Fibroblast of lung (primary cell): ENCODE data around the gene SS18. TPM values are rescaled to one million over a fixed set of nuclear protein-coding genes. Genes with fewer than 3 reads are reported as not detected.

ENCODE experiments used
- DNase-seq, 2 donors: peaks; one replicate each; pipeline versions ENCODE4 v3.0.0 to v3.0.0-alpha.2; 2010; ENCODE audit warnings: low read depth in 2 of 2
- H2AFZ ChIP-seq: 2 replicates; pipeline ENCODE4 v1.5.1; 2012; ENCODE audit warnings: low read length, control low read depth, inconsistent platforms
- H3K27ac ChIP-seq: 2 replicates; pipeline ENCODE4 v1.5.1; 2011; ENCODE audit warnings: low read length, control low read depth; ENCODE audit not compliant: insufficient read depth
- H3K27me3 ChIP-seq: 2 replicates; pipeline ENCODE4 v1.5.1; 2011; ENCODE audit warnings: mild to moderate bottlenecking, low read length; ENCODE audit not compliant: control insufficient read depth, insufficient read depth
- H3K36me3 ChIP-seq: 2 replicates; pipeline ENCODE4 v1.5.1; 2011; ENCODE audit warnings: low read length; ENCODE audit not compliant: control insufficient read depth, insufficient read depth
- H3K4me1 ChIP-seq: 2 replicates; pipeline ENCODE4 v1.5.1; 2011; ENCODE audit warnings: low read length; ENCODE audit not compliant: control insufficient read depth, insufficient read depth; ENCODE audit errors: extremely low read depth
- H3K4me2 ChIP-seq: 2 replicates; pipeline ENCODE4 v1.5.1; 2011; ENCODE audit warnings: low read length, control low read depth; ENCODE audit not compliant: insufficient read depth; ENCODE audit errors: extremely low read depth
- H3K4me3 ChIP-seq, 4 experiments: fragments of 200-600 bp in 1 of 4; sonication (generic) in 1 of 4; replicated peaks in 1 of 4; 2 replicates each; pipeline ENCODE4 v1.5.1; 2011 to 2016; ENCODE audit warnings: low read length in 4 of 4, low read depth in 3 of 4, mild to moderate bottlenecking in 3 of 4, control low read depth in 2 of 4, inconsistent platforms in 1 of 4, mixed read lengths in 1 of 4; ENCODE audit not compliant: insufficient read depth in 1 of 4; ENCODE audit errors: control extremely low read depth in 1 of 4
- H3K79me2 ChIP-seq: 2 replicates; pipeline ENCODE4 v1.5.1; 2012; ENCODE audit warnings: mild to moderate bottlenecking, low read length, inconsistent platforms; ENCODE audit not compliant: control insufficient read depth, insufficient read depth
- H3K9ac ChIP-seq: 2 replicates; pipeline ENCODE4 v1.5.1; 2011; ENCODE audit warnings: mild to moderate bottlenecking, low read length, control low read depth; ENCODE audit not compliant: insufficient read depth
- H3K9me3 ChIP-seq: 2 replicates; pipeline ENCODE4 v1.5.1; 2012; ENCODE audit warnings: low read depth, low read length; ENCODE audit not compliant: control insufficient read depth, insufficient read depth
- H4K20me1 ChIP-seq: 2 replicates; pipeline ENCODE4 v1.5.1; 2011; ENCODE audit warnings: low read length; ENCODE audit not compliant: control insufficient read depth, insufficient read depth; ENCODE audit errors: extremely low read depth
- EZH2 ChIP-seq: IDR thresholded peaks from 2 replicates; pipeline ENCODE4 v1.5.1; 2012; ENCODE audit warnings: low read length, control low read depth, mild to moderate bottlenecking; ENCODE audit errors: missing control alignments
- polyA plus RNA-seq, 2 donors: library from polyadenylated mRNA; depleted of rRNA in 1 of 2; stranded (reverse) in 1 of 2; unstranded in 1 of 2; fragments of >200 nt; gene quantifications; 2 replicates each; pipeline ENCODE4 v1.2.1, GENCODE V29; 2011 to 2012; ENCODE audit warnings: missing spikeins in 1 of 2
- total RNA-seq: library from RNA; depleted of rRNA; stranded (reverse); fragments of >200 nt; gene quantifications from 2 replicates; pipeline ENCODE4 v1.2.1, GENCODE V29; 2014
- TF ChIP-seq, protein P1 (sequence below), 2 donors: IDR thresholded peaks in 1 of 2; conservative IDR thresholded peaks in 1 of 2; 1 replicate in 1 of 2; 2 replicates in 1 of 2; pipeline ENCODE4 v1.5.1; 2011 to 2012; ENCODE audit warnings: low read length in 2 of 2, control low read depth in 1 of 2, inconsistent platforms in 1 of 2, low read depth in 1 of 2, mild to moderate bottlenecking in 1 of 2

SS18 gene
- total and polyA plus RNA-seq, 2 donors (not counting 1 experiment from before 2014, with no cell fraction given) = 90.8 to 124 TPM

DNA sequence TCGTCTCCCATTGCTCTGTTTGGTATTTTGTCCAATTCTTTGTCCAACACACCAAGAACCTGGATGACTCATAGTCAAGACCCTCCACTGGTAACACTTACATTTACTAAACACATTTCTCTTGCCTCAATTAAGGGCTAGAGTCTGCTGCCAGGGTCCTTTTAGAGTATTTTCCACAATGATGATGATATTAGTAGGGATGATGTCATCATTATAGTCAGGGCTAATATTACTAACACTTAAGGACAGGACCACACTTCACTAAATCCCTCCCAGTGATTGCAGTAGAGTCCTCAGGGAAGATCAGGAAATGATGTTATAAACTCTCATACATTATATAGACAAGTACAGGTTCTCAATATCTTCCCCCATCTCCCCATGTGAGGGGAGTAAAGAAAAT, 13.6 kb upstream of the SS18 start:
- DNase-seq = no peak
- H3K27ac ChIP-seq = no peak overlapping the region
- H3K4me3 ChIP-seq = no peak overlapping the region
- no peaks in the 10 kb centered on the region for H3K79me2 ChIP-seq
- no peak overlapping the region for H3K9ac ChIP-seq
- H3K9me3 ChIP-seq = no peaks in the 10 kb centered on the region
- no peaks in the 10 kb centered on the region for H3K36me3 ChIP-seq
- H4K20me1 ChIP-seq = no peaks in the 10 kb centered on the region
- H3K27me3 ChIP-seq = no peaks in the 10 kb centered on the region
- no peaks in the 10 kb centered on the region for H3K4me1 ChIP-seq
- TF ChIP-seq, protein P1, sequence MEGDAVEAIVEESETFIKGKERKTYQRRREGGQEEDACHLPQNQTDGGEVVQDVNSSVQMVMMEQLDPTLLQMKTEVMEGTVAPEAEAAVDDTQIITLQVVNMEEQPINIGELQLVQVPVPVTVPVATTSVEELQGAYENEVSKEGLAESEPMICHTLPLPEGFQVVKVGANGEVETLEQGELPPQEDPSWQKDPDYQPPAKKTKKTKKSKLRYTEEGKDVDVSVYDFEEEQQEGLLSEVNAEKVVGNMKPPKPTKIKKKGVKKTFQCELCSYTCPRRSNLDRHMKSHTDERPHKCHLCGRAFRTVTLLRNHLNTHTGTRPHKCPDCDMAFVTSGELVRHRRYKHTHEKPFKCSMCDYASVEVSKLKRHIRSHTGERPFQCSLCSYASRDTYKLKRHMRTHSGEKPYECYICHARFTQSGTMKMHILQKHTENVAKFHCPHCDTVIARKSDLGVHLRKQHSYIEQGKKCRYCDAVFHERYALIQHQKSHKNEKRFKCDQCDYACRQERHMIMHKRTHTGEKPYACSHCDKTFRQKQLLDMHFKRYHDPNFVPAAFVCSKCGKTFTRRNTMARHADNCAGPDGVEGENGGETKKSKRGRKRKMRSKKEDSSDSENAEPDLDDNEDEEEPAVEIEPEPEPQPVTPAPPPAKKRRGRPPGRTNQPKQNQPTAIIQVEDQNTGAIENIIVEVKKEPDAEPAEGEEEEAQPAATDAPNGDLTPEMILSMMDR (conservative IDR thresholded peaks at IDR 0.05 in 1 of 2, IDR thresholded peaks at IDR 0.05 in 1 of 2; ENCODE audit: low read depth in 1 of 2, low read length in 2 of 2) = no peak
- no peak for TF ChIP-seq EZH2
- H2AFZ ChIP-seq = no peak overlapping the region
- H3K4me2 ChIP-seq = no peak overlapping the region

DNA sequence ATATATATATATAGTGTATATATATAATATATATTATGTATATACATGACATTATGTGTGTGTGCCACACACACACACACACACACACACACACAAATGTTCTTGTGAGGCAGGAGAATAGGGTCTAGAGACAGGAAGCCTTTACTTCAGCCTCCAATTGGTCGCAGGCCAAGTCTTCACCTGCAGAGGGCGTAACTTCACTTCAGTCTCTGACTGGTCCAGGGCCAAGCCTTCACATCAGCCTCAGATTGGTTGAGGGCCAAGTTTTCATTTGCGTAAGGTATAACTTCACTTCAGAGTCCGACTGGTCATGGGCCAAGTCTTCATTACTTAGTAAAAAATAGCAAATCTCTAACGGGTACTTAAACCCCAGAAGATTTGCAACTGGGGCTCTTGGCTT, 13.2 kb upstream of the SS18 start:
- Histone ChIP-seq H3K79me2 (no peaks in the 10 kb centered on the region), H2AFZ (no peak overlapping the region), H3K9me3 (no peaks in the 10 kb centered on the region), H3K27me3 (no peaks in the 10 kb centered on the region), H3K36me3 (no peaks in the 10 kb centered on the region), H3K9ac (no peak overlapping the region), H4K20me1 (no peaks in the 10 kb centered on the region), H3K4me1 (no peaks in the 10 kb centered on the region), H3K27ac (no peak overlapping the region), H3K4me2 (no peak overlapping the region), H3K4me3 (no peak overlapping the region)
- TF ChIP-seq, protein P1 (conservative IDR thresholded peaks at IDR 0.05 in 1 of 2, IDR thresholded peaks at IDR 0.05 in 1 of 2; ENCODE audit: low read depth in 1 of 2, low read length in 2 of 2) = no peak
- no peak for TF ChIP-seq EZH2
- DNase-seq = no peak

DNA sequence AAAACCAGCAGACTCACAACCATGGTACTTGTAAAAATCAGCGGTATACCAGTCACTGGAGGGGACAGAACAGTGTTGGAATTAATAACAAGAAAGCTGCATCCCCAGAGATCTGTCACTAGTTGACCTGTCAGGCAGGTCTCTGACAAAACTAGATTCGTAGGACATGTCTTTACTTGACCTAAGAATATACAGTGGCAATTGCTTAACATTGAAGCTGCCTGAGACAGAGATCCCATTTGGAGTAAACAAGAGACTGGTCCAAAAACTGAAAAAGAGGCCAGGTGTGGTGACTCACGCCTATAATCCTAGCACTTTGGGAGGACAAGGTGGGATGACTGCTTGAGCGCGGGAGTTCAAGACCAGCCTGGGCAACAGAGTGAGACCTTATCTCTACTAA, 7.2 kb upstream of the SS18 start:
- H3K79me2 ChIP-seq = no peaks in the 10 kb centered on the region
- TF ChIP-seq, protein P1 (conservative IDR thresholded peaks at IDR 0.05 in 1 of 2, IDR thresholded peaks at IDR 0.05 in 1 of 2; ENCODE audit: low read depth in 1 of 2, low read length in 2 of 2) = no peak
- TF ChIP-seq EZH2 = no peak
- no peak overlapping the region for H3K27ac ChIP-seq
- no peak overlapping the region for H3K9ac ChIP-seq
- no peaks in the 10 kb centered on the region for H3K36me3 ChIP-seq
- no peaks in the 10 kb centered on the region for H4K20me1 ChIP-seq
- H3K4me2 ChIP-seq = no peak overlapping the region
- DNase-seq = no peak
- H2AFZ ChIP-seq = no peak overlapping the region
- H3K9me3 ChIP-seq = no peaks in the 10 kb centered on the region
- no peaks in the 10 kb centered on the region for H3K4me1 ChIP-seq
- no peaks in the 10 kb centered on the region for H3K27me3 ChIP-seq
- H3K4me3 ChIP-seq = no peak overlapping the region
